ENCODE results near the gene KATNIP. TPM values are rescaled to one million over a fixed set of nuclear protein-coding genes. Genes with fewer than 3 reads are reported as not detected.

Gene KATNIP
- total RNA-seq, 1 experiment from 2014 or later: 23.0 TPM

DNA sequence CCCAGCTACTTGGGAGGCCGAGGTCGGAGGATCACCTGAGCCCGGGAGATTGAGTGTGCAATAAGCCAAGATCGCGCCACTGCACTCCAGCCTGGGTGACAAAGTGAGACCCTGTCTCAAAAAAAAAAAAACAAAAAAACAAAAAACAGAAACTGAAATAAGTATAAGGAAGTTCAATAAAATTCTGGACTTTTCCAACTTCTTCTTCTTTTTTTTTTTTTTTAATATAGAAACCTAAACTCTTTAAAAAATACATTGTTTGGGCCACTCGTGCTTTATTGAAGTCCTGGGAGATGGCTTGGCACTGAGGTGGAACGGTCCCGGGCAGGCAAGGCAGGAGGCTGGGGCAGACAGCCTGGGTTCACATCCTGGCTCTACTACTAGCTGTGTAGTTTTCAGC is 36.8 kb downstream of the KATNIP start:
- Mint-ChIP-seq H3K4me3 (no peak overlapping the region), H3K9me3 (0 out of 2 replicates have a peak, but pooled peaks cover 6% of the 10 kb centered on the region), H3K36me3 (peaks cover 6% of the 10 kb centered on the region), H3K27me3 (ENCODE audit: low read depth) (no peaks in the 10 kb centered on the region), H3K4me1 (no peaks in the 10 kb centered on the region), H3K27ac (no peak overlapping the region)
- ChIA-PET CTCF (no interaction called here), POLR2A (no interaction called here)
- TF ChIP-seq CBFB (CRISPR knock-in tag; IDR thresholded peaks at IDR 0.05; ENCODE audit: low read depth): no peak
- no peak for ATAC-seq
- no peak for DNase-seq (ENCODE audit: low spot score)

DNA sequence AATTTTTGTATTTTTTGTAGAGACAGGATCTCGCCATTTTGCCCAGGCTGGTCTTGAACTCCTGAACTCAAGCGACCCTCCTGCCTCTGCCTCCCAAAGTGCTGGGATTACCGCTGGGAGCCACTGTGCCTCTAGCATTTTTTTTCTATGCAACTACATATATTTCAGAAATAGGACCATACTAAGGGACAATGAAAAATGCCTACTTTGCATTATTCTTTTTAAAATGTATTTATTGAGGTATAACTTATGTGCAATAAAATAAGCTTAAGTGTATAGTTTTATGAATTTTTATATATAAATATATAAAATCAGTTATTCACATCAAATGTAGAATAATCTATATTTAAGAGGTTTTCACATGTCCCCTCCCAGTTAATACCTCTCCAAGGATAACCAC is 38.1 kb downstream of the KATNIP start:
- ATAC-seq: no peak
- H3K4me3 Mint-ChIP-seq: no peak overlapping the region
- DNase-seq (ENCODE audit: low spot score): no peak

More for the DNA sequence above, 38.1 kb downstream of the KATNIP start:
- no peaks in the 10 kb centered on the region for H3K27me3 Mint-ChIP-seq (ENCODE audit: low read depth)
- 0 out of 2 replicates have a peak, but pooled peaks cover 6% of the 10 kb centered on the region for H3K9me3 Mint-ChIP-seq
- TF ChIP-seq, protein P1, sequence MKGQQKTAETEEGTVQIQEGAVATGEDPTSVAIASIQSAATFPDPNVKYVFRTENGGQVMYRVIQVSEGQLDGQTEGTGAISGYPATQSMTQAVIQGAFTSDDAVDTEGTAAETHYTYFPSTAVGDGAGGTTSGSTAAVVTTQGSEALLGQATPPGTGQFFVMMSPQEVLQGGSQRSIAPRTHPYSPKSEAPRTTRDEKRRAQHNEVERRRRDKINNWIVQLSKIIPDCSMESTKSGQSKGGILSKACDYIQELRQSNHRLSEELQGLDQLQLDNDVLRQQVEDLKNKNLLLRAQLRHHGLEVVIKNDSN (CRISPR knock-in tag; IDR thresholded peaks at IDR 0.05): no peak
- TF ChIP-seq ZNF219 (CRISPR knock-in tag; IDR thresholded peaks at IDR 0.05; ENCODE audit: borderline replicate concordance) (no peak), NR2C2 (CRISPR knock-in tag; IDR thresholded peaks at IDR 0.05) (no peak), NR3C1 (CRISPR knock-in tag; conservative IDR thresholded peaks at IDR 0.05; ENCODE audit: low read depth) (no peak), GABPB1 (CRISPR knock-in tag; IDR thresholded peaks at IDR 0.05) (no peak), NFE2L1 (CRISPR knock-in tag; IDR thresholded peaks at IDR 0.05) (no peak), GTF2I (CRISPR knock-in tag; conservative IDR thresholded peaks at IDR 0.05) (no peak), GRHL2 (CRISPR knock-in tag; IDR thresholded peaks at IDR 0.05; ENCODE audit: insufficient replicate concordance, severe bottlenecking) (no peak), ZNF317 (CRISPR knock-in tag; IDR thresholded peaks at IDR 0.05; ENCODE audit: borderline replicate concordance, low read depth) (no peak), TCF7 (CRISPR knock-in tag; IDR thresholded peaks at IDR 0.05; ENCODE audit: low read depth) (no peak), ZNF671 (CRISPR knock-in tag; IDR thresholded peaks at IDR 0.05) (no peak), SOX15 (CRISPR knock-in tag; IDR thresholded peaks at IDR 0.05) (no peak), JAZF1 (CRISPR knock-in tag; IDR thresholded peaks at IDR 0.05) (no peak)
- TF ChIP-seq, protein P2, sequence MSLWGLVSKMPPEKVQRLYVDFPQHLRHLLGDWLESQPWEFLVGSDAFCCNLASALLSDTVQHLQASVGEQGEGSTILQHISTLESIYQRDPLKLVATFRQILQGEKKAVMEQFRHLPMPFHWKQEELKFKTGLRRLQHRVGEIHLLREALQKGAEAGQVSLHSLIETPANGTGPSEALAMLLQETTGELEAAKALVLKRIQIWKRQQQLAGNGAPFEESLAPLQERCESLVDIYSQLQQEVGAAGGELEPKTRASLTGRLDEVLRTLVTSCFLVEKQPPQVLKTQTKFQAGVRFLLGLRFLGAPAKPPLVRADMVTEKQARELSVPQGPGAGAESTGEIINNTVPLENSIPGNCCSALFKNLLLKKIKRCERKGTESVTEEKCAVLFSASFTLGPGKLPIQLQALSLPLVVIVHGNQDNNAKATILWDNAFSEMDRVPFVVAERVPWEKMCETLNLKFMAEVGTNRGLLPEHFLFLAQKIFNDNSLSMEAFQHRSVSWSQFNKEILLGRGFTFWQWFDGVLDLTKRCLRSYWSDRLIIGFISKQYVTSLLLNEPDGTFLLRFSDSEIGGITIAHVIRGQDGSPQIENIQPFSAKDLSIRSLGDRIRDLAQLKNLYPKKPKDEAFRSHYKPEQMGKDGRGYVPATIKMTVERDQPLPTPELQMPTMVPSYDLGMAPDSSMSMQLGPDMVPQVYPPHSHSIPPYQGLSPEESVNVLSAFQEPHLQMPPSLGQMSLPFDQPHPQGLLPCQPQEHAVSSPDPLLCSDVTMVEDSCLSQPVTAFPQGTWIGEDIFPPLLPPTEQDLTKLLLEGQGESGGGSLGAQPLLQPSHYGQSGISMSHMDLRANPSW (CRISPR knock-in tag; conservative IDR thresholded peaks at IDR 0.05; ENCODE audit: low read depth): no peak
- TF ChIP-seq, protein P3, sequence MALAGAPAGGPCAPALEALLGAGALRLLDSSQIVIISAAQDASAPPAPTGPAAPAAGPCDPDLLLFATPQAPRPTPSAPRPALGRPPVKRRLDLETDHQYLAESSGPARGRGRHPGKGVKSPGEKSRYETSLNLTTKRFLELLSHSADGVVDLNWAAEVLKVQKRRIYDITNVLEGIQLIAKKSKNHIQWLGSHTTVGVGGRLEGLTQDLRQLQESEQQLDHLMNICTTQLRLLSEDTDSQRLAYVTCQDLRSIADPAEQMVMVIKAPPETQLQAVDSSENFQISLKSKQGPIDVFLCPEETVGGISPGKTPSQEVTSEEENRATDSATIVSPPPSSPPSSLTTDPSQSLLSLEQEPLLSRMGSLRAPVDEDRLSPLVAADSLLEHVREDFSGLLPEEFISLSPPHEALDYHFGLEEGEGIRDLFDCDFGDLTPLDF (CRISPR knock-in tag; IDR thresholded peaks at IDR 0.05): no peak
- TF ChIP-seq, protein P4, sequence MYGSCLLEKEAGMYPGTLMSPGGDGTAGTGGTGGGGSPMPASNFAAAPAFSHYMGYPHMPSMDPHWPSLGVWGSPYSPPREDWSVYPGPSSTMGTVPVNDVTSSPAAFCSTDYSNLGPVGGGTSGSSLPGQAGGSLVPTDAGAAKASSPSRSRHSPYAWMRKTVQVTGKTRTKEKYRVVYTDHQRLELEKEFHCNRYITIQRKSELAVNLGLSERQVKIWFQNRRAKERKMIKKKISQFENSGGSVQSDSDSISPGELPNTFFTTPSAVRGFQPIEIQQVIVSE (CRISPR knock-in tag; IDR thresholded peaks at IDR 0.05; ENCODE audit: borderline replicate concordance): no peak
- TF ChIP-seq, protein P5, sequence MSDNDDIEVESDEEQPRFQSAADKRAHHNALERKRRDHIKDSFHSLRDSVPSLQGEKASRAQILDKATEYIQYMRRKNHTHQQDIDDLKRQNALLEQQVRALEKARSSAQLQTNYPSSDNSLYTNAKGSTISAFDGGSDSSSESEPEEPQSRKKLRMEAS (CRISPR knock-in tag; IDR thresholded peaks at IDR 0.05): no peak
- TF ChIP-seq, protein P6, sequence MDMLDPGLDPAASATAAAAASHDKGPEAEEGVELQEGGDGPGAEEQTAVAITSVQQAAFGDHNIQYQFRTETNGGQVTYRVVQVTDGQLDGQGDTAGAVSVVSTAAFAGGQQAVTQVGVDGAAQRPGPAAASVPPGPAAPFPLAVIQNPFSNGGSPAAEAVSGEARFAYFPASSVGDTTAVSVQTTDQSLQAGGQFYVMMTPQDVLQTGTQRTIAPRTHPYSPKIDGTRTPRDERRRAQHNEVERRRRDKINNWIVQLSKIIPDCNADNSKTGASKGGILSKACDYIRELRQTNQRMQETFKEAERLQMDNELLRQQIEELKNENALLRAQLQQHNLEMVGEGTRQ (CRISPR knock-in tag; IDR thresholded peaks at IDR 0.05): no peak
- TF ChIP-seq, protein P7, sequence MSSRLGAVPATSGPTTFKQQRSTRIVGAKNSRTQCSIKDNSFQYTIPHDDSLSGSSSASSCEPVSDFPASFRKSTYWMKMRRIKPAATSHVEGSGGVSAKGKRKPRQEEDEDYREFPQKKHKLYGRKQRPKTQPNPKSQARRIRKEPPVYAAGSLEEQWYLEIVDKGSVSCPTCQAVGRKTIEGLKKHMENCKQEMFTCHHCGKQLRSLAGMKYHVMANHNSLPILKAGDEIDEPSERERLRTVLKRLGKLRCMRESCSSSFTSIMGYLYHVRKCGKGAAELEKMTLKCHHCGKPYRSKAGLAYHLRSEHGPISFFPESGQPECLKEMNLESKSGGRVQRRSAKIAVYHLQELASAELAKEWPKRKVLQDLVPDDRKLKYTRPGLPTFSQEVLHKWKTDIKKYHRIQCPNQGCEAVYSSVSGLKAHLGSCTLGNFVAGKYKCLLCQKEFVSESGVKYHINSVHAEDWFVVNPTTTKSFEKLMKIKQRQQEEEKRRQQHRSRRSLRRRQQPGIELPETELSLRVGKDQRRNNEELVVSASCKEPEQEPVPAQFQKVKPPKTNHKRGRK (CRISPR knock-in tag; IDR thresholded peaks at IDR 0.05; ENCODE audit: borderline replicate concordance): no peak
- ChIA-PET CTCF (interaction anchor here (0.6 kb wide), 1 partner anchor 157 kb away, joined by 3 read pairs; no protein-coding TSS in a partner anchor), POLR2A (no interaction called here)
- no peaks in the 10 kb centered on the region for H3K4me1 Mint-ChIP-seq
- H3K36me3 Mint-ChIP-seq: peaks cover 6% of the 10 kb centered on the region
- H3K27ac Mint-ChIP-seq: no peak overlapping the region
